Natural killer cell (primary cell): ENCODE measurements around the gene RASL11B. TPM values are rescaled to one million over a fixed set of nuclear protein-coding genes. Genes with fewer than 3 reads are reported as not detected.

Experiments
- ATAC-seq, 3 donors: fragments of 150-1000 bp in 2 of 3; fragments of 200-7000 bp in 1 of 3; cut with Tn5 transposase; 1 replicate in 1 of 3; 2 replicates in 2 of 3; pipeline ENCODE4 v1.10.0; 2021; ENCODE audit warnings: mild to moderate bottlenecking in 2 of 3, moderate library complexity in 2 of 3
- DNase-seq, 2 donors: peaks; one replicate each; pipeline versions ENCODE4 v3.0.0 to v3.0.0-alpha.2; 2013 to 2021; ENCODE audit warnings: mixed read lengths in 1 of 2
- H3K27ac ChIP-seq: one replicate; pipeline ENCODE4 v1.5.1; 2013; ENCODE audit warnings: mild to moderate bottlenecking, low read length
- H3K27me3 ChIP-seq: one replicate; pipeline ENCODE4 v1.6.1; 2013; ENCODE audit warnings: low read length; ENCODE audit not compliant: control insufficient read depth, insufficient read depth
- H3K36me3 ChIP-seq: one replicate; pipeline ENCODE4 v1.6.1; 2013; ENCODE audit warnings: low read length; ENCODE audit not compliant: control insufficient read depth, insufficient read depth
- H3K4me1 ChIP-seq: one replicate; pipeline ENCODE4 v1.6.1; 2013; ENCODE audit warnings: low read length; ENCODE audit not compliant: control insufficient read depth, insufficient read depth
- H3K4me3 ChIP-seq: one replicate; pipeline ENCODE4 v1.5.1; 2013; ENCODE audit warnings: low read length
- H3K9me3 ChIP-seq: one replicate; pipeline ENCODE4 v1.6.1; 2013; ENCODE audit warnings: low read length; ENCODE audit not compliant: control insufficient read depth, insufficient read depth
- H3K27ac Mint-ChIP-seq, 2 donors: one replicate each; pipeline ENCODE4 v1.8.0; 2022; ENCODE audit warnings: mild to moderate bottlenecking in 2 of 2, mixed read lengths in 2 of 2, moderate library complexity in 1 of 2
- H3K27me3 Mint-ChIP-seq, 2 donors: one replicate each; pipeline ENCODE4 v1.8.0; 2022; ENCODE audit warnings: low read depth in 2 of 2, mixed read lengths in 2 of 2
- H3K36me3 Mint-ChIP-seq: one replicate; pipeline ENCODE4 v1.8.0; 2022; ENCODE audit warnings: mixed read lengths
- H3K4me1 Mint-ChIP-seq, 2 donors: one replicate each; pipeline ENCODE4 v1.8.0; 2022; ENCODE audit warnings: mixed read lengths in 2 of 2
- H3K4me3 Mint-ChIP-seq: one replicate; pipeline ENCODE4 v1.8.0; 2022; ENCODE audit warnings: mild to moderate bottlenecking, moderate library complexity, mixed read lengths
- H3K9me3 Mint-ChIP-seq, 2 donors: one replicate each; pipeline ENCODE4 v1.8.0; 2022; ENCODE audit warnings: mixed read lengths in 2 of 2
- WGBS: methylation state at CpG from one replicate; pipeline ENCODE4 v1.1.7; 2013; ENCODE audit warnings: missing lambda C conversion rate; ENCODE audit not compliant: insufficient coverage; 5-methylcytosine and 5-hydroxymethylcytosine counted together
- intact Hi-C: fragments of 100-400 bp; cut with micrococcal nuclease; formaldehyde crosslinking; loops from one replicate; pipeline ENCODE4 v1.14.2; 2022
- total RNA-seq, 4 donors: library from RNA; stranded (reverse); fragments of 120-200 nt in 1 of 4; gene quantifications; one replicate each; pipeline versions ENCODE4 v1.2.3 to v1.2.4, GENCODE V29; 2013 to 2022
- TF ChIP-seq, protein P1 (sequence below): fragments of 200-600 bp; IDR thresholded peaks from one replicate; pipeline ENCODE4 v1.8.0; 2022; ENCODE audit warnings: antibody characterized with exemption

RASL11B gene
- total RNA-seq, 3 donors from 2014 or later (not counting 1 experiment from before 2014, with no cell fraction given), result not detected

DNA sequence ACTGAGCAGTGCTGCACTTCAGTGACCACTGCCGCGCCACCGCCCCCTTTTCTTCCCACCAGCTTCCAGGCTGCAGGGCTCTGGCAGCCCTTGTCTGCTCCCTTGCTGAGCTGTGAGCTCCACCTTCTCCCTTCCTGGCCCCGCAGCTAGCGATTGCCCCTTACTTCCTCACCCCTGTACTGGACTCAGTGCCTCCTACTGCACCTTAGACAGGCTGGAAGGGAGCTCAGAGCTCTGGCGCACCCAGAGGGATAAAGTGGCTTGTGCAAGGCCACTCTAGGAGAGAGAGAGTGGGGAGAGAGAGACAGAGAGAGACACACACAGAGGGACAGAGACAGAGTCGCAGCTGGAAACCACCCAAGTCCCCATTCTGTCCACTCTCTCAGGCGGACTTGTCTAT, 6.0 kb downstream of the RASL11B start:
- WGBS, result 88% methylated on average over 6 of the region's 8 CpGs
- H3K27ac Mint-ChIP-seq, result no peak overlapping the region
- H3K9me3 Mint-ChIP-seq, result no peaks in the 10 kb centered on the region

DNA sequence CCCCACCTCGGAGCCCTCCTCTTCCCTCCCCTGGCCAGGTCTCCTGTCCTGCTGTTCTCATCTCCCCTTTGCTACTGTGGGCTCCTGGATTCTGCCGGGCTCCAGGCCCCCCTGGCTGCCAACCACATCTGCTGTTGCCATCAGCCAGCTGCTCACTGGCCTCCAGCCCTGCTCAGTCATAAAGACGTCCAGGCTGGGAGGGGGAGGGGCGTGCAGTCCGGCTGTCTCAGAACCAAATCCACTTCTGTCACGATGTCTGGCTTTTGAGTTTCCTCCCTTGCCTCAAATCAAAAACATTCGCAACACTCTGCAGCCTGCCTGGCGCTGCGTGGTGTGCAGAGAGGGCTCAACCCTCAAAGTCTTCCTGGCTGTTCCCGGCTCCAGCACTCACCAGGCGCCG, 7.1 kb downstream of the RASL11B start:
- H3K9me3 Mint-ChIP-seq, result no peaks in the 10 kb centered on the region
- intact Hi-C loops, result no loop called here
- WGBS, result 90% methylated on average over 12 of the region's 12 CpGs
- TF ChIP-seq, protein P1, sequence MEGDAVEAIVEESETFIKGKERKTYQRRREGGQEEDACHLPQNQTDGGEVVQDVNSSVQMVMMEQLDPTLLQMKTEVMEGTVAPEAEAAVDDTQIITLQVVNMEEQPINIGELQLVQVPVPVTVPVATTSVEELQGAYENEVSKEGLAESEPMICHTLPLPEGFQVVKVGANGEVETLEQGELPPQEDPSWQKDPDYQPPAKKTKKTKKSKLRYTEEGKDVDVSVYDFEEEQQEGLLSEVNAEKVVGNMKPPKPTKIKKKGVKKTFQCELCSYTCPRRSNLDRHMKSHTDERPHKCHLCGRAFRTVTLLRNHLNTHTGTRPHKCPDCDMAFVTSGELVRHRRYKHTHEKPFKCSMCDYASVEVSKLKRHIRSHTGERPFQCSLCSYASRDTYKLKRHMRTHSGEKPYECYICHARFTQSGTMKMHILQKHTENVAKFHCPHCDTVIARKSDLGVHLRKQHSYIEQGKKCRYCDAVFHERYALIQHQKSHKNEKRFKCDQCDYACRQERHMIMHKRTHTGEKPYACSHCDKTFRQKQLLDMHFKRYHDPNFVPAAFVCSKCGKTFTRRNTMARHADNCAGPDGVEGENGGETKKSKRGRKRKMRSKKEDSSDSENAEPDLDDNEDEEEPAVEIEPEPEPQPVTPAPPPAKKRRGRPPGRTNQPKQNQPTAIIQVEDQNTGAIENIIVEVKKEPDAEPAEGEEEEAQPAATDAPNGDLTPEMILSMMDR, result no peak
- no peak for DNase-seq
- peaks cover 0 to 7% of the 10 kb centered on the region in 2 donors for H3K27me3 Mint-ChIP-seq
- H3K27me3 ChIP-seq, result no peaks in the 10 kb centered on the region
- no peak overlapping the region for H3K4me3 ChIP-seq
- H3K4me3 Mint-ChIP-seq, result no peak overlapping the region
- no peak for ATAC-seq
- no peaks in the 10 kb centered on the region for H3K36me3 ChIP-seq
- peaks cover 8% of the 10 kb centered on the region for H3K36me3 Mint-ChIP-seq
- H3K4me1 ChIP-seq, result no peaks in the 10 kb centered on the region
- no peak overlapping the region for H3K27ac ChIP-seq
- no peak overlapping the region for H3K27ac Mint-ChIP-seq
- no peaks in the 10 kb centered on the region for H3K9me3 ChIP-seq
- no peaks in the 10 kb centered on the region for H3K4me1 Mint-ChIP-seq

More for the DNA sequence above, 6.0 kb downstream of the RASL11B start:
- Histone ChIP-seq H3K27ac (no peak overlapping the region), H3K4me3 (no peak overlapping the region), H3K36me3 (no peaks in the 10 kb centered on the region), H3K27me3 (peaks cover 2% of the 10 kb centered on the region), H3K4me1 (no peaks in the 10 kb centered on the region), H3K9me3 (no peaks in the 10 kb centered on the region)
- intact Hi-C loops, result no loop called here
- Mint-ChIP-seq H3K36me3 (peaks cover 8% of the 10 kb centered on the region), H3K4me1 (no peaks in the 10 kb centered on the region), H3K27me3 (peaks cover 6 to 16% of the 10 kb centered on the region in 2 donors), H3K4me3 (no peak overlapping the region)
- DNase-seq (no peak), ATAC-seq (no peak)
- TF ChIP-seq, protein P1, result no peak

DNA sequence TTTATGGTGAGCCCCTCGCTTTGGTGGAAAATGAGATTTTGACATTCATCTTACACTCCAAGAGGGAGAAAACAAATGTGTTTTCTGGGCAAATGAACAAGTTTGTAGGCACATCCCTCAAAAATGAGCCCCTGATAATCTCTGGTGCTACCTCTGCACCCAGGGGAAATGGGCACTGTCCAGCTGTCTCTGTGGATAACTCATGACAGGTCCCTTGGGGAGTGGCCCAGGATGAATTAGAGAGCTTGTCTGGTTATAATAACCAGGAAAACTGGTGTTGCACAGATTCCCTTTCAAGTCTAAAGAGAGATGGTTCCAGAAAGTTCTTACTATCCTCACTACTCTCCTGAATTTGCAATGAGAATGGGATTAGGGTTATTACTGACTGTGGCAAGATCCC, 7.5 kb downstream of the RASL11B start:
- Mint-ChIP-seq H3K36me3 (peaks cover 8% of the 10 kb centered on the region), H3K4me1 (no peaks in the 10 kb centered on the region), H3K27me3 (peaks cover 0 to 6% of the 10 kb centered on the region in 2 donors), H3K4me3 (no peak overlapping the region), H3K27ac (no peak overlapping the region), H3K9me3 (no peaks in the 10 kb centered on the region)
- H3K27me3 ChIP-seq, result no peaks in the 10 kb centered on the region
- DNase-seq, result no peak
- no peak for ATAC-seq
- intact Hi-C loops, result no loop called here
- TF ChIP-seq, protein P1, result no peak
- H3K27ac ChIP-seq, result no peak overlapping the region
- no peaks in the 10 kb centered on the region for H3K9me3 ChIP-seq
- no peaks in the 10 kb centered on the region for H3K36me3 ChIP-seq
- 86% methylated on average over 1 of the region's 1 CpG for WGBS
- no peaks in the 10 kb centered on the region for H3K4me1 ChIP-seq
- no peak overlapping the region for H3K4me3 ChIP-seq

DNA sequence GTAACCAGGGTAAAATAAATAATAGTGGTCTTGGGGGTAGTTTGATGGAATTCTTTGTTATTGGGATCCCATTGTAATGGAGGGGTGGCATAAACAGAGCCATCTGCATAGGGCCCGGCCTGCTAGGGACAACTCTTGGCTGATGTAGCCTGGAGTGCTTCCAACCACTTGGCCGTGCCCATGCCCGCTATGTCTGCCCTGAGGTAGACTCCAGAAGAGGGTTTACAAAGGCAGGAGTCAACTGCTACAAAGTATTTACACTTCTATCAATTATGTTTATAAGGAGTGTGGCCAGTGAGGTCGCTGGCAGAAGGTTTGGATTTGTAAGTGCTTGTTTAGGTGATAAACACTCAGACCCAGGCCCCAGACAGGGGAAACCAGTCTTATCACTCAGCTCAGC, 8.1 kb downstream of the RASL11B start:
- peaks cover 0 to under 1% of the 10 kb centered on the region in 2 donors for H3K27me3 Mint-ChIP-seq
- Histone ChIP-seq H3K36me3 (no peaks in the 10 kb centered on the region), H3K27ac (no peak overlapping the region), H3K9me3 (no peaks in the 10 kb centered on the region), H3K4me3 (no peak overlapping the region), H3K27me3 (no peaks in the 10 kb centered on the region), H3K4me1 (no peaks in the 10 kb centered on the region)
- 84% methylated on average over 4 of the region's 4 CpGs for WGBS
- no peaks in the 10 kb centered on the region for H3K4me1 Mint-ChIP-seq
- TF ChIP-seq, protein P1, result no peak
- H3K36me3 Mint-ChIP-seq, result peaks cover 8% of the 10 kb centered on the region
- no peak for DNase-seq
- intact Hi-C loops, result no loop called here
- no peaks in the 10 kb centered on the region for H3K9me3 Mint-ChIP-seq
- no peak overlapping the region for H3K27ac Mint-ChIP-seq
- H3K4me3 Mint-ChIP-seq, result no peak overlapping the region
- ATAC-seq, result no peak
